Endothelial cell (in vitro differentiated cells): Measurements from ENCODE around the gene UCHL3. TPM values are rescaled to one million over a fixed set of nuclear protein-coding genes. Genes with fewer than 3 reads are reported as not detected.

ENCODE experiments used
- DNase-seq: peaks from one replicate; pipeline ENCODE4 v3.0.0; 2021; ENCODE audit warnings: low spot score
- H3K27ac Mint-ChIP-seq: one replicate; pipeline ENCODE4 v1.8.0; 2021; ENCODE audit warnings: mixed read lengths, inconsistent platforms; ENCODE audit not compliant: unreplicated experiment
- H3K27me3 Mint-ChIP-seq: one replicate; pipeline ENCODE4 v1.8.0; 2021; ENCODE audit warnings: mild to moderate bottlenecking, moderate library complexity, mixed read lengths, inconsistent platforms; ENCODE audit not compliant: unreplicated experiment
- H3K36me3 Mint-ChIP-seq: one replicate; pipeline ENCODE4 v1.8.0; 2021; ENCODE audit warnings: mild to moderate bottlenecking, low read depth, mixed read lengths, inconsistent platforms; ENCODE audit not compliant: unreplicated experiment
- H3K4me1 Mint-ChIP-seq: one replicate; pipeline ENCODE4 v1.8.0; 2021; ENCODE audit warnings: mild to moderate bottlenecking, mixed read lengths, inconsistent platforms; ENCODE audit not compliant: unreplicated experiment
- H3K4me3 Mint-ChIP-seq: one replicate; pipeline ENCODE4 v1.8.0; 2021; ENCODE audit warnings: mild to moderate bottlenecking, mixed read lengths, inconsistent platforms; ENCODE audit not compliant: unreplicated experiment
- H3K9me3 Mint-ChIP-seq: one replicate; pipeline ENCODE4 v1.8.0; 2021; ENCODE audit warnings: mixed read lengths, inconsistent platforms; ENCODE audit not compliant: unreplicated experiment
- total RNA-seq: library from RNA; stranded (reverse); fragmentation: NEBNext Ultra II Directional; extraction: Animal tissue kit (Norgen Biotek cat#: 25700); gene quantifications from one replicate; pipeline ENCODE4 v1.2.1, GENCODE V29; 2021; ENCODE audit not compliant: unreplicated experiment
- TF ChIP-seq, protein P1 (sequence below): fragments of 200-600 bp; sonication (generic); IDR thresholded peaks from one replicate; pipeline ENCODE4 v1.5.0; 2021; ENCODE audit warnings: antibody characterized with exemption; ENCODE audit not compliant: unreplicated experiment

Gene UCHL3
- total RNA-seq, 1 donor from 2014 or later = 27.5 TPM

DNA sequence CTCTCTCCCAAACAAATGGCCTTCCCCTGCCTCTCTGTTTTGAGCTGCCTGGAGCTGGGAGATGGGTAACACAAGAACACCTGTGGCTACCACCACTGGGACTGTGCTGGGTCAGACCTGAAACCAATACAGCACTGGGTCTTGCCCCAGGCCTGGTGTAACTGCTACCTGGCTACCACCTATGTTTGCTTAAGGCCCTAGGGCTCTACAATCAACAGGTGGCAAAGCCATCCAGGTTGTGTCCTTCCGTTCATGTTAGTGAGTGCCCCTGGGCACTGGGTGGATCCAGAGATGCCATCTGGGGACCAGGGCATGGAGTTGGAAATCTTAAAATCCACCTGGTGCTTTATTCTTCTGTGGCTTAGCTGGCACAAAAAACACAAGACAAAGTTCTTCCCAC lies 67.6 kb downstream of the UCHL3 start:
- no peak for DNase-seq
- Mint-ChIP-seq H3K27ac (no peak overlapping the region), H3K36me3 (no peaks in the 10 kb centered on the region), H3K4me1 (no peaks in the 10 kb centered on the region), H3K9me3 (no peaks in the 10 kb centered on the region), H3K4me3 (no peak overlapping the region), H3K27me3 (no peaks in the 10 kb centered on the region)
- TF ChIP-seq, protein P1, sequence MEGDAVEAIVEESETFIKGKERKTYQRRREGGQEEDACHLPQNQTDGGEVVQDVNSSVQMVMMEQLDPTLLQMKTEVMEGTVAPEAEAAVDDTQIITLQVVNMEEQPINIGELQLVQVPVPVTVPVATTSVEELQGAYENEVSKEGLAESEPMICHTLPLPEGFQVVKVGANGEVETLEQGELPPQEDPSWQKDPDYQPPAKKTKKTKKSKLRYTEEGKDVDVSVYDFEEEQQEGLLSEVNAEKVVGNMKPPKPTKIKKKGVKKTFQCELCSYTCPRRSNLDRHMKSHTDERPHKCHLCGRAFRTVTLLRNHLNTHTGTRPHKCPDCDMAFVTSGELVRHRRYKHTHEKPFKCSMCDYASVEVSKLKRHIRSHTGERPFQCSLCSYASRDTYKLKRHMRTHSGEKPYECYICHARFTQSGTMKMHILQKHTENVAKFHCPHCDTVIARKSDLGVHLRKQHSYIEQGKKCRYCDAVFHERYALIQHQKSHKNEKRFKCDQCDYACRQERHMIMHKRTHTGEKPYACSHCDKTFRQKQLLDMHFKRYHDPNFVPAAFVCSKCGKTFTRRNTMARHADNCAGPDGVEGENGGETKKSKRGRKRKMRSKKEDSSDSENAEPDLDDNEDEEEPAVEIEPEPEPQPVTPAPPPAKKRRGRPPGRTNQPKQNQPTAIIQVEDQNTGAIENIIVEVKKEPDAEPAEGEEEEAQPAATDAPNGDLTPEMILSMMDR = no peak

DNA sequence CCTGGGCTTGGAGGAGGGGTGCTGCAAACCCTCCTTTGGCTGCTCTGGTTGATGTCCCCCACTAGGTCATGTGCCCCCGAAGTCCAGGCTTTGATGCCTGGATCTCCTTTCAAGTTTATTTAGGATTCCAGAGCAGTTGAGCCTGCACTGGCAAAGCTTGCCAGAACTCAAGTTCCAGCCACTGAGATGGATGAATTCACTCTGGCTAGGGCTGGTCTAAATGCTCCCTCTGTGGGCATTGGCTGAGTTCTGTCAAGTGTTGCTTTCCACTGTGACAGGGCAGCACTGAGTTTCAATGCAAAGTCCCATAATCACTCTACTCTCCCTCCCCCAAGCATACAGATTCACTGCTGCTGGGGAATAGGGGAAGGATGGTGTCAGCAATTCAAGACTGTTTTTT lies 68.7 kb downstream of the UCHL3 start:
- no peaks in the 10 kb centered on the region for H3K27me3 Mint-ChIP-seq

DNA sequence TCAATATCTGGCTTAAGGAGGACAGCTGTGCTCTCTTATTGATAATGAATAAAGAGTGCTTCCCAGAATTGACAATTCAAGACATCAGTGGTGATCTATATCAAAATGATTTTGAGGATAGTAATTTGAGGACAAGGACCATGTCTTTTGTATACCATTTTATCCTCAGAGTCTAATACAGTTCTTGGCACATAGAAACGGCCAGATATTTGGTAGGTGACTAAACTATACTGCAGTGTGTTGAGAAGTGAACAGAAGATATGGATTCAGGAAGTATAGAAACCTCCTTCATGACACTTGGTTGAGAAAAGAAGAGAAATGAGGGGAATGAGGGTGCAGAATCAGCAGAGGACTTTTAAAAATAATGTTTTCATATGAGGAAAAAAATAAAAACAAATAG lies 70.4 kb downstream of the UCHL3 start:
- TF ChIP-seq, protein P1 = no peak
- H3K9me3 Mint-ChIP-seq = no peaks in the 10 kb centered on the region
- H3K36me3 Mint-ChIP-seq = no peaks in the 10 kb centered on the region
- DNase-seq = no peak
- no peaks in the 10 kb centered on the region for H3K4me1 Mint-ChIP-seq
- no peak overlapping the region for H3K27ac Mint-ChIP-seq
- no peak overlapping the region for H3K4me3 Mint-ChIP-seq
- H3K27me3 Mint-ChIP-seq = no peaks in the 10 kb centered on the region

More for the DNA sequence above, 68.7 kb downstream of the UCHL3 start:
- Mint-ChIP-seq H3K36me3 (no peaks in the 10 kb centered on the region), H3K9me3 (no peaks in the 10 kb centered on the region), H3K4me1 (no peaks in the 10 kb centered on the region), H3K27ac (no peak overlapping the region), H3K4me3 (no peak overlapping the region)
- DNase-seq = no peak
- TF ChIP-seq, protein P1 = no peak

DNA sequence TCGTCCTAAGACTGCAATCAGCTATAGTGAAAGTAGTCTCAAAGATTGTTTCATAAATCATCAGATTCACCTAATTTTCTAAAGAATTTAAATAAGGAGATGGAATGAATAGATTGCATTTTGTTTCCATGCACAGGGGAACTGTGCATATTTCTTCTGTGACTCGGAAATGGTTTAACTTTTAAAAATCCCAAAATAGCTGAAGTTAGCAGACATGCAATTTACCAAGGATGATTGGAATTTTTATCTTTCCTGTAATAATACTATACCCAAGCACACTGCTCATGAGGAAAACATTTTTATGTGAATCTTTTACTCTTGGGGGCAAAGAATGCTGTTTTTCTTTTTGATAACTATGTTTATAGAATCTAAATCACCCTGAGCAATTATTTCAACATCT lies 71.6 kb downstream of the UCHL3 start:
- TF ChIP-seq, protein P1 = no peak
- no peak overlapping the region for H3K4me3 Mint-ChIP-seq
- no peak overlapping the region for H3K27ac Mint-ChIP-seq
- no peak for DNase-seq
- no peaks in the 10 kb centered on the region for H3K27me3 Mint-ChIP-seq
- H3K9me3 Mint-ChIP-seq = no peaks in the 10 kb centered on the region
- no peaks in the 10 kb centered on the region for H3K4me1 Mint-ChIP-seq
- peaks cover 3% of the 10 kb centered on the region for H3K36me3 Mint-ChIP-seq

DNA sequence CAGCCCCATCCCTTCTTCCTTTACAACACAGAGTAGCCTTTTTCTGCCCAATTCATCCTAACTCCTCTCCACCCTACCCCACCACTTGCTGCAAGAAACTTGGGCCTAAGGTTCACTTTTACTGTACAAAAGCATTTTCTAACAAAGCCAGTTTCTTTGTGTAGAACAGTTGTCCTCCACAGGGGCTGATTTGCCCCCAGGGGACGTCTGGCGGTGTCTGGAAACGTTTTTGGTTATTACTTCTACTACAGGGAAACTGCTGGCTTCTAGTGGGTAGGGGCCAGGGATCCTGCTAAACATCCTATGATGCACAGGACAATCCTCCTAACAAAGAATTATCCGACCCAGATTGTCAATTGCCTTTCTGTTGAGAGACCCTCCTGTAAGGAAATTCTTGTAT lies 79.2 kb downstream of the UCHL3 start:
- DNase-seq = no peak
- Mint-ChIP-seq H3K4me3 (no peak overlapping the region), H3K27ac (no peak overlapping the region), H3K9me3 (no peaks in the 10 kb centered on the region), H3K27me3 (no peaks in the 10 kb centered on the region), H3K36me3 (peaks cover 4% of the 10 kb centered on the region), H3K4me1 (peaks cover 18% of the 10 kb centered on the region)
- TF ChIP-seq, protein P1 = no peak
